ENCODE data around the gene MATN3. TPM values are rescaled to one million over a fixed set of nuclear protein-coding genes. Genes with fewer than 3 reads are reported as not detected.

MATN3 gene
- total RNA-seq, 1 donor from 2014 or later: 0.41 TPM

Other genes starting within 250 kb of the MATN3 start
- gene TTC32, start 110.7 kb downstream of the MATN3 start, total RNA-seq: 15.3 TPM
- 14.0 TPM for gene WDR35, start 22.6 kb downstream of the MATN3 start, total RNA-seq
- gene LAPTM4A, start 39.0 kb upstream of the MATN3 start, total RNA-seq: 190 TPM
- gene SDC1, start 212.5 kb upstream of the MATN3 start, total RNA-seq: 44.2 TPM

Measured in tongue (tissue), 1 donor.